ENCODE results near the gene RRAS. TPM values are rescaled to one million over a fixed set of nuclear protein-coding genes. Genes with fewer than 3 reads are reported as not detected.

RRAS gene
- polyA plus RNA-seq, 1 experiment, result 64.2 TPM

GRCh38 chr19:49614096-49614833 lies 25.7 kb downstream of the RRAS start:
- CTCF ChIA-PET, result no interaction called here
- POLR2A ChIA-PET, result interaction anchor here (0.6 to 1.0 kb wide), 2 partner anchors 24 to 50 kb away, joined by 3 read pairs; no protein-coding TSS in a partner anchor

GRCh38 chr19:49613374-49613773 lies 26.6 kb downstream of the RRAS start:
- no peak for TF ChIP-seq CTCF (IDR thresholded peaks at IDR 0.05; ENCODE audit: low read depth, low read length)
- Histone ChIP-seq H3K27ac (ENCODE audit: low read depth, low read length) (peak overlapping the region; percentile 70), H3K4me3 (ENCODE audit: low read depth, low read length) (no peak overlapping the region), H3K9me3 (ENCODE audit: control insufficient read depth, insufficient read depth, low read length) (peaks cover 3% of the 10 kb centered on the region; the same call in 1 of the 2 replicates), H3K27me3 (ENCODE audit: control insufficient read depth, insufficient read depth, low read length) (no peaks in the 10 kb centered on the region)
- ChIA-PET CTCF (no interaction called here), POLR2A (interaction anchor here (0.5 kb wide), 1 partner anchor 86 kb away, joined by 6 read pairs; no protein-coding TSS in a partner anchor)
- DNase-seq (ENCODE audit: low read depth, low spot score), result no peak

More at GRCh38 chr19:49614096-49614833, 25.7 kb downstream of the RRAS start:
- no peak for TF ChIP-seq CTCF (IDR thresholded peaks at IDR 0.05; ENCODE audit: low read depth, low read length)
- peak; percentile 27 for DNase-seq (ENCODE audit: low read depth, low spot score)
- no peak overlapping the region for H3K4me3 ChIP-seq (ENCODE audit: low read depth, low read length)
- no peaks in the 10 kb centered on the region for H3K27me3 ChIP-seq (ENCODE audit: control insufficient read depth, insufficient read depth, low read length)
- H3K9me3 ChIP-seq (ENCODE audit: control insufficient read depth, insufficient read depth, low read length), result peaks cover 3% of the 10 kb centered on the region; the same call in 1 of the 2 replicates
- H3K27ac ChIP-seq (ENCODE audit: low read depth, low read length), result peak overlapping the region; percentile 70

- no peak for DNase-seq (ENCODE audit: low read depth, low spot score)
- Histone ChIP-seq H3K4me3 (ENCODE audit: low read depth, low read length) (no peak overlapping the region), H3K9me3 (ENCODE audit: control insufficient read depth, insufficient read depth, low read length) (no peaks in the 10 kb centered on the region), H3K27me3 (ENCODE audit: control insufficient read depth, insufficient read depth, low read length) (no peaks in the 10 kb centered on the region), H3K27ac (ENCODE audit: low read depth, low read length) (no peak overlapping the region)
- CTCF ChIA-PET, result no interaction called here
- POLR2A ChIA-PET, result no interaction called here
- no peak for TF ChIP-seq CTCF (IDR thresholded peaks at IDR 0.05; ENCODE audit: low read depth, low read length)
These were observed 30.3 kb downstream of the RRAS start for GRCh38 chr19:49609499-49610092.

- POLR2A ChIA-PET, result no interaction called here
- CTCF ChIA-PET, result no interaction called here
- no peak overlapping the region for H3K4me3 ChIP-seq (ENCODE audit: low read depth, low read length)
- TF ChIP-seq CTCF (IDR thresholded peaks at IDR 0.05; ENCODE audit: low read depth, low read length), result no peak
- no peaks in the 10 kb centered on the region for H3K9me3 ChIP-seq (ENCODE audit: control insufficient read depth, insufficient read depth, low read length)
- DNase-seq (ENCODE audit: low read depth, low spot score), result no peak
- no peak overlapping the region for H3K27ac ChIP-seq (ENCODE audit: low read depth, low read length)
- no peaks in the 10 kb centered on the region for H3K27me3 ChIP-seq (ENCODE audit: control insufficient read depth, insufficient read depth, low read length)
These were observed 34.3 kb downstream of the RRAS start for GRCh38 chr19:49605605-49606004.

GRCh38 chr19:49602806-49603205 lies 37.1 kb downstream of the RRAS start:
- DNase-seq (ENCODE audit: low read depth, low spot score), result no peak
- no peak for TF ChIP-seq CTCF (IDR thresholded peaks at IDR 0.05; ENCODE audit: low read depth, low read length)
- Histone ChIP-seq H3K27me3 (ENCODE audit: control insufficient read depth, insufficient read depth, low read length) (no peaks in the 10 kb centered on the region), H3K4me3 (ENCODE audit: low read depth, low read length) (no peak overlapping the region), H3K9me3 (ENCODE audit: control insufficient read depth, insufficient read depth, low read length) (no peaks in the 10 kb centered on the region; the same call in 1 of the 2 replicates), H3K27ac (ENCODE audit: low read depth, low read length) (no peak overlapping the region)
- ChIA-PET POLR2A (no interaction called here), CTCF (interaction anchor here (0.6 kb wide), 1 partner anchor 48 kb away, joined by 3 read pairs; no protein-coding TSS in a partner anchor)

Data from AG04450 (cell line).